Daoy (cell line): ENCODE data around the gene DENND6B. TPM values are rescaled to one million over a fixed set of nuclear protein-coding genes. Genes with fewer than 3 reads are reported as not detected.

Experiments used
- DNase-seq: peaks from one replicate; pipeline ENCODE4 v3.0.0-alpha.2; 2015; ENCODE audit warnings: low read depth
- total RNA-seq: library from RNA; depleted of rRNA; stranded (reverse); fragments of >200 nt; shearing (Covaris generic); gene quantifications from 2 replicates; pipeline ENCODE4 v1.2.3, GENCODE V29; 2014

DENND6B gene
- total RNA-seq, 1 experiment from 2014 or later, result 1.3 TPM

DNA sequence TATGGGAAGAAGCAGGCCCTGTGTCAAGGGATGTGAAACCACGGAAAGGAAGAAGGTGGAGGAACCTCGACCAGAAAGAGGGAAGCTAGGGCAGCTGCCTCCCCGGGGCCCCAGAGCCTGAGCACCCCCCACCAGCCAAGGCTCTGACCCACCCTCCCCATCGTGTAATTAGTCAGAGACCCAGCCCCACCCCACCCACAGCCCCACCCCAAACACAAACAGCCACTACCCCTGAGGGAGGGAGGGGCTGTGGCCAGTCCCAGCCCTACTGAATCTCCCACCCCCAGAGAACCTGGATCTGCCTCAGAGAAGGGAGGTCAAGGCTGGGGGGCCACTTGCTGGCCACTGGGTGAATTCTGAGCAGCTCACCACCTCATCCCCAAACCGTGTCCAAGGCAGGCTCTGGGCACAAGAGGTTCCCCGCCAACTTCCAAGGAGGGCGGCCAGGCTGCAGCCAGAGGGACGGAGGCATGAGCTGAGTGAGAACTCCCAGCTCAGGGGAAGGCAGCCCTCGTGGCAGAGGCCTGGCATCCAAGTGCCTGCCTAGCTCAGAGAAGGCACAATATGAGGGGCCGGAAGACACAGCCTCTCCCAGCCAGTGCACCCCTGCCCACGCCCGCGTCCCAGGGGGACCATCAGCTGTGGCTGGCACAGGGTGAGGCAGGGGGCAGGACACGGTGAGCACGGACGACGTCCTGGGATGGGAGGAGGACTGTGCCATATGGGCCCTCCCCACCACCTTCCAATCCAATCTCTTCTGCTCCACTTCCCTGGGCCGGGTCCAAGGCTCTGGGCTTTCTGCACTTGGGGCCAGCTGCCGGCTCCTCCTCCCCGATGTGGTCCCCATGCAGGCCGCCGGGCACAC lies 22.1 kb downstream of the DENND6B start:
- DNase-seq, result peak; percentile 58

DNA sequence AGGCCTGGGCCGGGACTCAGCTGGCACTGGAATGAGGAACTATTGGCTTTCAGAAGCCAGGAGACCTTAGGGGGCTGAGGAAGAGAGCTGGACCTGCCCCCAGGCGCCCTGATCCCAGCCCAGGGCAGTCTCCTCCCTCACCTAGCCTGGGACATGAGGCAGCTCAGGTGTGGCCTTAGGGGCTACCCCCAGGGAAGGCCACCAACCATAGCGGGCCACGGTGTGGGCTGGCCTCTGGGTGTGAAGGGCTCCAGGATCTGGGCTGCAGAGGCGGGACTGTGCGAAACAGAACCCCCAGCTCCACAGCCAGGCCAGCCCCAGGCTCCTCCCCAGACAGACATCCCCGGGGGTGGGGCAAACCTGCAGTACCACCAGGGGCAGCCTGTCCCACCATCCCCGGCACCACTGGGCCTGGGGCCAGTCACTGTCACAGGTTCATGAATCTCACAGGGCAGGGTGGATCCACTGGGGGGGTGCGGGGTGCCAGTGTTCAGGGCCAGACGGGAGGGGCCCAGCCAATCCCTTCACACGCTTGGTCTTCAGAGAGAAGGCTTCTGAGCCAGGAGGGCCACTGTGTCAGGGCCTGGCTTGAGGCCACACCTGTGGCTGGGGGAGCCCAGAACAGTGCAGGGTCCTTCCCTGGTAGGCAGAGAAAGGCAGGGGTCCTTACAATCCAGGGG lies 22.8 kb downstream of the DENND6B start:
- DNase-seq, result peak; percentile 30

- no peak for DNase-seq
Observed at GRCh38 chr22:50303515-50303847, 23.3 kb downstream of the DENND6B start.

DNA sequence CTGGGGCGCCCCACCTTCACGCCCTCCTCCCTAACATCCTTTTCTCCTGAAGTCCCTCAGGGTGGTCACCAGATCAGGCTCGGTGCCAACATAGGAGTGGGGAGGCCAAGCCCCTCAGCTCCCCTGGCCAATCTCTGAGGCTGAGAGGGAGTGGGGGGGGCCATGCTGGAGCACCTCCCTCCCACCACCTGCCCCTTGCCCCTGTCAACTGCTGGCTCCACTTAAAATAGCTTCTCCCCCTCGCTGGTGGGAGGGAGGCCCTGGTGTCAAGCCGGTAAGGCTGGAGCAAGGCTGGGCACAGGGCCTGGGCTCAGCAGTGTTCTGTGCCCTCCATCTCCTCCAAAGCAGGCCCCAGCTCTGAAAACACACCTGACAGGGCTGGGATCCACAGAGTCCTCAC lies 24.2 kb downstream of the DENND6B start:
- DNase-seq, result no peak

DNA sequence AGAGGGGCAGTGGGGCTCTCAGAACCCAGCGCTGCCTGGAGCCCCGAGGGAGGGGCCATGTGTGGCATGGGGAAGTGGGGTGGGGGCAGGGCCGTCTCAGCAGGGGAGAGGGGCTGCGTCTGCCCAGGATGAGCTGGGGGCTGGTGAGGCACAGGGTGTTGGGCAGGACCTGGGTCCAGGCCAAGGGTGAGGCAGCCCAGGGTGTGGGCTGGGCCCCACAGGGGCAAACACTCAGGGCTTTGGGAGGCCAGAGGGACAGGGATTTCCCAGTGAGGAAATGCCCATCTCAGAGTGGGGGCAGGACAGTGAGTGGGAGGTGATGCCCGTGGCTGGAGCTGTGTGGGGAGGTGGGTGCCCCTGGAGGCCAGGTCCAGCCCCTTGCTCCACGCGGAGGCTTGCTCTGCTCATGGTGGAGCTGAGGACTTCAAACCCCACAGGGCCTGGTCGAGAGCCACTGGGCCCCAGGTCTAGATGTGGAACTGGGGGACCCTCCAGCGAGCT lies 24.7 kb downstream of the DENND6B start:
- DNase-seq, result peak; percentile 44

DNA sequence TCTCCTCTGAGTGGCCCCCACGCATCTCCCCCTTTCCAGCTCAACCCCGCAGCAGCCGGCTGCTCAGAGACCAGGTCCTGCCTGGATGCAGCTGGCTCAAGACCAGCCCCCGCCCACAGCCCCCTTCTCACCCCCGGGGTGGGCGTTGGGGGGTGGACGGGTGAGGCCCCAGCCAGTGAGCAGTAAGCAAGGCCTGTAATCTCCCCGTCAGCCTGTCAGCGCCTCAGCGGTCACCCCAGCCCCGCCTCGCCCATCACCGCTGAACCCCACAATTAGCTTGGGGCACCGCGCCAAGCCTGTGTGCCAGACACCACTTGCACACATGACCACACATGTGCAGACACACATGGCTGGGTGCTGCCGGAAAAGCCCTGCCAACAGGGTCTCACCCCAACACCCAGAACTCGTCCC lies 25.2 kb downstream of the DENND6B start:
- DNase-seq, result no peak

DNA sequence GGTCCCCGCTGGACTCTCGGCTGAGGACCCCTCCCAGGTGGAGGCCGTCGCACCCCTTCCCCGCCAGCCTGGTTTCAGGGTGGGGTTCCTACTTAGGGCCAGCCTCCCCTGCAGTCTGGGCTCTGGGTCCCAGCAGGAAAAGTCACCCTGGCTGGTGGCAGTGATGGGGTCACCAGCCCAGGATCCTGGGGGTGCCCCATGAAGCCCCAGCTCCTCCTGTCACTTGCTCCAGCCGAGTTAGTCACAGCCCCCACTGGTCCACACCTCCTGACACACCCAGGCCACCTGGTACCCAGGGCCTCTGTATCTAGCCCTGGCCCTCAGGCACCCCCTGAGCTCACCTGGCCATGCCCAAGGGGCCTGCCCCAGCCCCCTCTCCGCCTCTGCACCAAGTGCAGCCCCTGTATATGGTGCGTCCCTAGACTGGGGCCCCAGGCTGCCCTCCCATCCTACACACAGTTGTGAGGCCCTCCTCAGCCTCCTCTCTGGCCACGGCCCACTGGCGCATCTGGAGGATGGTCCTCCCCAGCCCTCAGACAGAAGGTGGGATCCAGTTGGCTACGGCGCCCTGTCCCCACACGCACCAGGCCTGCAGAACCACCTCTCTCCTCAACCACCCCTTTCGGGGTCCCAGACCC lies 26.1 kb downstream of the DENND6B start:
- DNase-seq, result no peak

GRCh38 chr22:50299785-50300619 lies 26.8 kb downstream of the DENND6B start:
- no peak for DNase-seq

- DNase-seq, result no peak
Observed at GRCh38 chr22:50298937-50299784, 27.7 kb downstream of the DENND6B start.

DNA sequence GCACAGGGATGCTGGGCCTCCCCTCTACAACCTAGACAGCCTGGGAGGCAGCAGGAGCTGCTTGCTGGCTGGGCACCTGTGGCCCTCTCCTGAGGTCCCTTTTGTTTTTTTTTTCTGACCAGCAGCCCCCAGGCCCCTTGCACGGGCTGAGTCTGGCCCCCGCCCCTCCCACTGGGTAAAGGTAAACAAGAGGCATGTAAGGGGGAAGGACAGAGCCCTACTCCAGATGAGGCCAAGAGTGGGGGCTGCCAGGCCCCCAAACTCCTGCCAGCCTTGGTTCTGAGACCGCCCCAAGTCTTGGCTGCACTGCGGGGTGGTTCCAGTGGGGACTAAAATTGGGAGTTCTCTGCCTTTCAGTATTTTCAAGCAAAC lies 28.6 kb downstream of the DENND6B start:
- no peak for DNase-seq

- no peak for DNase-seq
Observed at GRCh38 chr22:50297510-50298265, 29.1 kb downstream of the DENND6B start.

DNA sequence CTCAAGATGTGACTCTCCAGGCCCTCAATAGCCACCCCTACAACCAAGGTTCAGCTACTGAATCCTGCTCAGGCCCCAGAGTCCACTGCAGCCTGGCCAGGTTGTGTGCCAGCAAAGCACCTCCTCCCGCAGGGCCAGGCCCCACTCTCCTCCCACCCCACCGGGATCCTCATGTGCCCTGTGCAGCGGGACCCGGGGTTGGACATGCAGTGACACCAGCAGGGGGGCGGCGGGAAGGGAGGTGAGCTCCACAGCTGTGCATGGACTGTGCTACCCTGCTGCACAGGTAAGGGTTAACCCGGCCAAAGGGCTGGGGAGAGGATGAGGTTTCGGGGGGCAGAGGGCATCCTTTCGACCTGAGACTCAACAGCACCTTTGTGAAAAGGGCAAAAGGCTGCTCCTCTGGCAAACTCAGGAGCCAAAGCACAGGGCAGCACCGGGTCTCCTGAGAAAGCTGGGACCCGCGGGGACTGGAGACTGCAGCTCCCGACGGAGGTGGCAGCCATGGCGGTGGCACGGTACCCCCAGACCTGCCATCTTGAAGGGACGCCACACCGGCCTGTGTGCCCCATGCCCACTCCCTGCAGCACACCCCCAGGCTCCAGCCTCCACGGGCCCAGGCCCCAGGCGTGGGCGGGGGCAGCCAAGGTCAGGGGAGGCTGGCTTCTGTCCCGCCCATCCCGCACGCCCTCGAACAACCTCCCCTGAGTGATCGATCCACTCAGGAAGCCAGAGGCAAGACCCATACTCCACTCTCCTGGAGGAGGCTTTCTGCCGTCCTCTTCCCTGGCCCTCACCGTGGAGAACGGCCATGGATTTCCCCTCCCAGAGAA lies 29.9 kb downstream of the DENND6B start:
- no peak for DNase-seq

DNA sequence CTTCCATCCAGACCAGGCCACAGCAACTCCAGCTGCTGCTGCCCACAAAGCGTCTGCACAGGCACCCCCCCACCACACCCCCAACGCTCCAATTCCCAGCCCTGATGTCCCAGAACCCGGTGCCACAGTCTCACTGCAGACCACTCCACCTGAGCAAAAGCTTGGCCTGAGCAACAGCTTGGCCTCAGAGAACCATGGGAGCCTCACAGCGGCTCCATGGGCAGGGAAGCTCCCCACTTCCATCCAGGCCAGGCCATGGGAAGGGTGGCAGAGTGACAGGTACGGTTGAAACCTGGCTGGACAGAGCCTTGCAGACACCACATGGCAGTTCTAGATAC lies 32.5 kb downstream of the DENND6B start:
- DNase-seq, result no peak

DNA sequence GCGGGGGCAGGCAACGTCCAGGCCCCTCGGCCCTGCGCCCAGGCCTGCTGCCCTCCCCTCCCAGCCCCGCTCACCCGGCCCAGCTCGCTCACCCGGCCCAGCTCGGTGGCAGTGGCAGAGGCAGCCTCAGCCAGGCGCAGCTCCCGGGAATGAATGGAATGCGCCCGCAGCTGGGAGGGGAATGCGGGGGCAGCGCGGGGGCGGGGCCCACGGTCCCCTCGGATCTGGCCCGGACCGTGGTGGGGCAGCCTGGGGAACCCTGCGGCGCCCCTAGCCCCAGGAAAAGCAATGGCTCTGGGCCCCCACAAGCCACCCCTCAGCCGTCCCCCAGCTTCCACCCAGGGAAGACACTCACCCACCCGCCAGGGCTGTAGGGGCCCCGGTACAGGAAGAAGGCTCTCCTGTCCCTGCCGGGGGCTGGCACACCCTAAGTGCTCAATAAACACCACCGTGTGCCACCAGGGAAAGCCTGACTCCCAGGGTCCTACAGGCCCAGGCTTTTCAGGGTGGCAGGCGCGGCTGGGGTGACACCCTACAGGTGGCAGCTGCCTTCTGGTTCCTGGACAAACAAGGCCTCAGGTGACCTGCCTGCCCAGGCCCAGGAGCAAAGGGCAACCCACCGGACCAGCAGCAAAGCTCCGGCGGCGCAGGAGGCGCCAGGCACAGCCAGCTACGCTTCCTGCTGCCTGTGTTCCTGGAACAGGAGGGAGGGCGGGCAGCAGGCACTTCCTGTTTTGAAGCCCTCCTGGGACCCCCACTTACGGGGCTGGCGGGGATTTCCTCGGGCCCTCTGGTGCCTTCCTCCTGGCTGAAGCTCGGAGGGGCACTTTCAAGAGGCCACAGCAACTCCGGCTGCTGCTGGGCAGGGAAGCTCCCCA lies 33.1 kb downstream of the DENND6B start:
- peak; percentile 83 for DNase-seq

- DNase-seq, result peak; percentile 38
Observed at GRCh38 chr22:50292643-50293440, 34.0 kb downstream of the DENND6B start.

GRCh38 chr22:50289942-50290630 lies 36.7 kb downstream of the DENND6B start:
- no peak for DNase-seq
